HPDE6-E6E7 (cell line): Measurements from ENCODE around the gene IFT27.
A peak's percentile ranks its signal among the peaks of the same experiment; 100 is the strongest.

Source experiments
- DNase-seq: peaks from one replicate; pipeline ENCODE4 v3.0.0; 2011; ENCODE audit warnings: missing footprints; ENCODE audit errors: extremely low spot score

Gene IFT27

GRCh38 chr22:36797374-36797773 is 21.5 kb upstream of the IFT27 start:
- no peak for DNase-seq

- DNase-seq = no peak
Measured at GRCh38 chr22:36796552-36797175, 20.7 kb upstream of the IFT27 start.

- DNase-seq = no peak
Measured at GRCh38 chr22:36795633-36796032, 19.7 kb upstream of the IFT27 start.

GRCh38 chr22:36790648-36791047 is 14.7 kb upstream of the IFT27 start:
- no peak for DNase-seq

GRCh38 chr22:36787204-36787988 is 11.5 kb upstream of the IFT27 start:
- DNase-seq = no peak

GRCh38 chr22:36783743-36784142 is 7.8 kb upstream of the IFT27 start:
- no peak for DNase-seq

- DNase-seq = peak; percentile 75
Measured at GRCh38 chr22:36781656-36782627, 6.0 kb upstream of the IFT27 start.

- DNase-seq = no peak
Measured at GRCh38 chr22:36778020-36778419, 2.1 kb upstream of the IFT27 start.

GRCh38 chr22:36776722-36777121 is 803 bp upstream of the IFT27 start:
- no peak for DNase-seq

- DNase-seq = no peak
Measured at GRCh38 chr22:36775586-36775963, 344 bp downstream of the IFT27 start.

- no peak for DNase-seq
Measured at GRCh38 chr22:36773935-36774334, 2.0 kb downstream of the IFT27 start.

- DNase-seq = no peak
Measured at GRCh38 chr22:36772451-36772850, 3.5 kb downstream of the IFT27 start.

- DNase-seq = no peak
Measured at GRCh38 chr22:36771356-36772063, 4.4 kb downstream of the IFT27 start.

GRCh38 chr22:36770513-36771231 is 5.2 kb downstream of the IFT27 start:
- no peak for DNase-seq

- no peak for DNase-seq
Measured at GRCh38 chr22:36769541-36770512, 6.1 kb downstream of the IFT27 start.

GRCh38 chr22:36768616-36769015 is 7.3 kb downstream of the IFT27 start:
- DNase-seq = no peak

- DNase-seq = no peak
Measured at GRCh38 chr22:36768141-36768540, 7.8 kb downstream of the IFT27 start.

GRCh38 chr22:36767035-36767775 is 8.7 kb downstream of the IFT27 start:
- DNase-seq = no peak

GRCh38 chr22:36765943-36766450 is 9.9 kb downstream of the IFT27 start:
- DNase-seq = no peak
